ENCODE data around the gene CRYBG1.

Gene CRYBG1

DNA sequence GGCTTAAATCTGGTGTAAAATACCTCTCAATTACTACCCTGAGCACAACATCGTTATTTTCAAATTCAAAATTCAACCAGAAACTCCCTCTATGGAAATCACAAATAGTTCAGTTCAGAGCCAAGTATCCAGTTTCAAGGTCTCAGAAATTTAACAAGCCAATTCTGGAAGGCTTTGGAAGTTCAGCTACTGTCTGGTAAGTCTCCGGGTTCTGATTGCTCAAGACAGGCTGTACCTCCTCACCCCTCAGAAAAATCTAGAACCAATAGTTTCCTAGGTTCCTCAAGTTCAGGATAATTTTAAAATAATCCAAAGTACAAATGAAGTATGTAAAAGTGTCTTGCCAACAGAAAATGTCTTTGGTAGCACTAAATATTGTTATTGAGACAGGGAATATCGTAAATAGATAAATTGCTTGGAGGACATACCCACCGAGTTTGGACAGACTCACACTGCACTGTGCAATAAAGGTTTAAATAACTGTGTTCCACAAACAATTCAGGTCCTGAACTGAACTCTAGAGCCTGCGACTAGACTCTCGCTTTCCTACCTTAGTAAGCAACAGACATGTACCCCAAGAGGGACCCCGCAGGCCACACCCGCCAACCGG, 35.7 kb upstream of the CRYBG1 start:
- peak overlapping the region; percentile 98 for H3K4me3 ChIP-seq (ENCODE audit: low read depth, low read length)
- TF ChIP-seq, protein P1, sequence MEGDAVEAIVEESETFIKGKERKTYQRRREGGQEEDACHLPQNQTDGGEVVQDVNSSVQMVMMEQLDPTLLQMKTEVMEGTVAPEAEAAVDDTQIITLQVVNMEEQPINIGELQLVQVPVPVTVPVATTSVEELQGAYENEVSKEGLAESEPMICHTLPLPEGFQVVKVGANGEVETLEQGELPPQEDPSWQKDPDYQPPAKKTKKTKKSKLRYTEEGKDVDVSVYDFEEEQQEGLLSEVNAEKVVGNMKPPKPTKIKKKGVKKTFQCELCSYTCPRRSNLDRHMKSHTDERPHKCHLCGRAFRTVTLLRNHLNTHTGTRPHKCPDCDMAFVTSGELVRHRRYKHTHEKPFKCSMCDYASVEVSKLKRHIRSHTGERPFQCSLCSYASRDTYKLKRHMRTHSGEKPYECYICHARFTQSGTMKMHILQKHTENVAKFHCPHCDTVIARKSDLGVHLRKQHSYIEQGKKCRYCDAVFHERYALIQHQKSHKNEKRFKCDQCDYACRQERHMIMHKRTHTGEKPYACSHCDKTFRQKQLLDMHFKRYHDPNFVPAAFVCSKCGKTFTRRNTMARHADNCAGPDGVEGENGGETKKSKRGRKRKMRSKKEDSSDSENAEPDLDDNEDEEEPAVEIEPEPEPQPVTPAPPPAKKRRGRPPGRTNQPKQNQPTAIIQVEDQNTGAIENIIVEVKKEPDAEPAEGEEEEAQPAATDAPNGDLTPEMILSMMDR (conservative IDR thresholded peaks at IDR 0.05; ENCODE audit: low read depth, low read length), result no peak
- peak; percentile 25 for DNase-seq (ENCODE audit: low read depth)

DNA sequence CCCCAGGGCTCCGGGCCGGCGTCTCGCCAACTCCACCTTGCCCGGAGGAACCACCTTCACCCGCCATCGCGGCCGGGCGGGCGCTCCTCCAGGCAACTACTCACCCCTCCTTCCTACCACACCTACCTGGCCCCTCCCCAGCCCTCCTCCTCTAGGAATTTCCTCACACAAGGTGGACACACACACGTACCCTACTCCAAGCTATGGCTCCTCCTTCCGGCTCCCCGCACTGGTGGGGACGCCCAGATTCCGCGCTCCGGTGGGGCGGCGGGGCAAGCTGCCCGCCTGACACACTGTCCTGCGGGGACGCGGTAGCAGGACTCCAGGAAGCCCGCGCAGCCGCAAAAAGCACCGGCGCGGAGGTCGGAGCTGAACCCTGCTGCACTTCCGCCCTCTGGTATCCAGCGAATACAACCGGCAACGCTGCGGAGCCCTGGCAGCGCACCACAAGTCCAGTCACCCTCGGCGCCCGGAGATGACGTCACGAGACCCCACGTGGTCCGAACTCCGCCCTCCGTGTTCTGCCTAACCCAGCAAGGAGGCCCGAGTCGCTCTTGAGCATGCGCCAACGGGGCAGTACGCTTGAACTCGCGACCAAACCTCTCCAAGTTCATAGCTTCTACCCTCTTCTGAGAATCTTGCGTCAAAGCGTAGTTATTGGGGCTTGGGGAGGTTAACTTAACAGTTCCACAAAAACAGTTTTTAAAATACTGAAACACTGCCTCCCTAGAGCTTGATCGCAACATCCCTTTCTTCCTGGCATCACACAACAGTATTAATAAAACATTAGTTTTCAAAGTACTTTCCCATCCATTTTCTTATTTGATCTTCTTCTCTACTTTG, 35.0 kb upstream of the CRYBG1 start, which contains the start of gene ATG5:
Gene ATG5 (minus strand): TSS at position 425 of the 843 bp plus-strand sequence. CDS start 9,552 bp downstream, outside the sequence.
- peak within 1 kb of the TSS; percentile 98 for H3K4me3 ChIP-seq (ENCODE audit: low read depth, low read length)
- TF ChIP-seq, protein P1 (conservative IDR thresholded peaks at IDR 0.05; ENCODE audit: low read depth, low read length), result no peak
- peak; percentile 99 for DNase-seq (ENCODE audit: low read depth)

DNA sequence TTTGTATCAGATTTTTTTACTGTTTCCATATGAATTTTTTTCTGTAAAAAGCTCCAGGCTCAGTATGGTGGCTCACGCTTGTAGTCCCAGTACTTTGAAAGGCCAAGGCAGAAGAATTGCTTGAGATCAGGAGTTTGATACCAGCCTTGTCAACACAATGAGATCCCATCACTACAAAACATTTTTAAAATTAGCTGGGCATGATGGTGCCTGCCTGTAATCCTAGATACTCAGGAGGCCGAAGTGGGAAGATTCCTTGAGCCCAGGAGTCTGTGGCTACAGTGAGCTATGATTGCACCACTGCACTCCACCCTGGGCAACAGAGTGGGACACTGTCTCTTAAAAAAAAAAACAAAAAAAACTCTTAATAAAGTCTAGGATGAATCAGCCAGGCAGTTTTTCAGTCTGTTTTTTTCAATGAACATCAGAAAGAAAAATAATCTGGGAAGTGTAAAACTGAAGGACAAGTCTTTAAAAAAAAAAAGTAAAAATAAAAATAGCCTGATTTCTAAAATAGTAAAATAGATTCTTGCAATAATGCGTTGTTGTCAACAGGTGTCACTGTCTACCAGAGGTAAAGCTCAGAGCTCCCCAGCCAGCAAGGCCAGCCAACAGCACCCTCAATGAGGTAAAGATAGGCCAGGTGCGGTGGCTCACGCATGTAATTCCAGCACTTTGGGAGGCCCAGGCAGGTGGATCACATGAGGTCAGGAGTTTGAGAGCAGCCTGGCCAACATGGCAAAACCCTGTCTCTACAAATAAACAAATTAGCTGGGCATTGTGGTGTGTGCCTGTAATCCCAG, 25.7 kb upstream of the CRYBG1 start:
- peak; percentile 72 for DNase-seq (ENCODE audit: low read depth)
- no peak overlapping the region for H3K4me3 ChIP-seq (ENCODE audit: low read depth, low read length)

DNA sequence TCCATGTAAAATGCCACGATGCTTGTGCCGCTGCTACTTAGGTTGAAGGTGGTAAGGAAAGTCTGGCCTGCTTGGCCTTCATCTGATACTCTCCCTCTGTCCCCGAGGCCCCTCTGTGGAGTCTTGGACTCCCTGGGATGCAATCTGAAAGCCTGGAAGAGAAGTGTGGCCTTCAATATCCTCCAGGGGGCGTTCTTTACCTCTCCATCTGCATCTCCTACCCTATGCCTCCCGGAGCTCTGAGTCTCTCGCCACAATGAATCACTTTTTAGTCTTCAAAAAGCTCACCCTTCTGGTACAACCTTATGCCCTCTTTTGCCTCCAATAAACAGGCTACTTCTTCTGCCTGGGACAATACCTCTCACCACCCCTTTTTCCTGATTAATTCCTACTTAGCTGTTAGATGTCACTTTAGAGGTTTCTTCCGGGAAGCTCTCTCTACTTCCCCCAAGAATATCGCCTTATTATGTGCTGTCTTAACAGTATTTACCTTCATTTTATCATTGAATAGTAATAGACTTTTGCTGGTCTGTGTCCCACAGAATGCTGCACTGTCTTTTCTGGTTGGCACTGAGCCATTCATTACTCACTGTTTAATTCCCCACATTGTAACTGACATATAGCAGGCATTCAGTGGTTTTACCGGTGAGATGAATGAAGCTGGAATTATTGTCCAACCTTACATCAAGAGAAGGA, 21.0 kb upstream of the CRYBG1 start:
- peak; percentile 78 for DNase-seq (ENCODE audit: low read depth)
- peak overlapping the region; percentile 5 for H3K4me3 ChIP-seq (ENCODE audit: low read depth, low read length)
- TF ChIP-seq, protein P1 (conservative IDR thresholded peaks at IDR 0.05; ENCODE audit: low read depth, low read length), result peak; percentile 90

More for the DNA sequence above, 25.7 kb upstream of the CRYBG1 start:
- TF ChIP-seq, protein P1 (conservative IDR thresholded peaks at IDR 0.05; ENCODE audit: low read depth, low read length), result peak; percentile 72

DNA sequence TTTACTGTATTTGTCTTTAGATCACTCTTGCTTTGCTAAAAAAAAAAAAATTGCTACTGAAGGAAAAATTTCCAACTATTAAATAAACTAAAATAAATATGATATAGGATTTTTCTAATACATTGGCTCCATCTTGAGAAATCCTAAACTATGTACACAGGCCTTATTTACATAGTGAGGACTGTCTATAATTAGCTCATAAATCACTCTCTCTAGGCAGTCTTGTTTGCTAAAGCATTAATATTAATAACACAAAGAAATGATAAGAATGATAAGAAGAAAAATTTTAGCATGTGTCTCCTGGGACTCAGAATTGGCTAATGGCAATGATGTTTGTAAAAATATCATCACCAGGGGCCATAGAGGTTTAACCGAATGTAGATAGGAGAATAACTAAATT, 13.3 kb upstream of the CRYBG1 start:
- TF ChIP-seq, protein P1 (conservative IDR thresholded peaks at IDR 0.05; ENCODE audit: low read depth, low read length), result no peak
- DNase-seq (ENCODE audit: low read depth), result no peak
- H3K4me3 ChIP-seq (ENCODE audit: low read depth, low read length), result no peak overlapping the region

DNA sequence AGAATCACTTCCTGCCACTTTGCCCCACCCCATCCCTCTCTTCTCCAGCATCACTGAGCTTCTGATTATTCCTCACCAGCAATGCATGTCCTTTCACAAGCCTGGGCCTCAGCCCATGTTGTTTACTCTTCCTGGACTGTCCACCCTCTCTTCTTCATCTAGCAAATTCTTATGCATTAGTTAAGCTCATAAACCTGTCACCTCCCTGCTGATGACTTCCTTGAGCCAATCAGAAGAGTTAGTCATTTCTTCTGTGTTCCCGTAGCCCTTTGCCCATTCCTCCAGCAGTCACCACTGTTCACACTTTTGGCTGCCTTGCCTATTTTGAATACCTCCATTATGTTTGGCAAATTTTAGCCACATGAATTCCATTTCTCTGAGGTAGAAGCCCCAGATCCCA, 4.1 kb upstream of the CRYBG1 start:
- DNase-seq (ENCODE audit: low read depth), result no peak
- TF ChIP-seq, protein P1 (conservative IDR thresholded peaks at IDR 0.05; ENCODE audit: low read depth, low read length), result no peak
- H3K4me3 ChIP-seq (ENCODE audit: low read depth, low read length), result no peak overlapping the region
